HG03139 (cell line): Measurements from ENCODE around the gene CTNND2.
"Not testable (repeated sequence)": the region's sequence is repeated elsewhere in the genome, so short reads cannot be mapped to it uniquely, and the experiment has no call there.

ENCODE experiments used
- ATAC-seq: cut with Tn5 transposase; IDR thresholded peaks from one replicate; pipeline ENCODE4 v1.9.1; 2021; ENCODE audit not compliant: unreplicated experiment

Gene CTNND2

DNA sequence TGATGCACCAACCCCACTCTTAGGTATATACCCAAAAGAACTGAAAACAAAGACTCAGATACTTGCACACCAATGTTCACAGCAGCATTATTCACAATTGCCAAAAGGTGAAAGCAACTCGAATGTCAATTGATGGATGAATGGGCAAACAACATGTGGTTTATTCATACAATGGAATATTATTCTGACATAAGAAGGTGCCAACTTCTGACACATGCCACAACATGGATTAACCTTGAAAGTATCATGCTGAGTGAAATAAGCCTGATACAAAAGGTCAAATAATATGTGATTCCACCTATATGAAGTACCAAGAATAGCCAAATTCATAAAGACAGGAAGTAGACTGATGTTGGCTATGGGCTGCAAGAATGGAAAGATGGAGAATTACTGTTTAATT lies 35.0 kb downstream of the CTNND2 start:
- ATAC-seq: no peak

DNA sequence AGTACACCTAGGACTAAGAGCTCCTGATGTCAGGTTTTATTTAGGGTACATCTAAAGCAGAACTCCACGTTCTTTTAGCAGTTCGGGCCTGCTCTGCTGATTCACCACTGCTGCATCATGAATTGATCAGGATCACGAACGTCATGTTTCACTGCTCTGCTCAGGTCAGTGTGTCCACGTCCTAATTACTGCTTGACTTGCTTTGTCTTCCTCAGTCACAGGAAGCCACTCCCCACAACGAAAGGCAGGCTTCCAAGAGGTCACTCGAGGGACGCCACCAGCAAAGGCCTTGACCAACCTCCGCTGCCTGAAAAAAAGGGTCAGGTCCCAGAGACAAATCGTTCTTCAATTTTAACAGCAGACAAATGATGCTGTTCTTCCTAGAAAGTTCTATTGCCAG lies 40.3 kb downstream of the CTNND2 start:
- ATAC-seq: no peak

DNA sequence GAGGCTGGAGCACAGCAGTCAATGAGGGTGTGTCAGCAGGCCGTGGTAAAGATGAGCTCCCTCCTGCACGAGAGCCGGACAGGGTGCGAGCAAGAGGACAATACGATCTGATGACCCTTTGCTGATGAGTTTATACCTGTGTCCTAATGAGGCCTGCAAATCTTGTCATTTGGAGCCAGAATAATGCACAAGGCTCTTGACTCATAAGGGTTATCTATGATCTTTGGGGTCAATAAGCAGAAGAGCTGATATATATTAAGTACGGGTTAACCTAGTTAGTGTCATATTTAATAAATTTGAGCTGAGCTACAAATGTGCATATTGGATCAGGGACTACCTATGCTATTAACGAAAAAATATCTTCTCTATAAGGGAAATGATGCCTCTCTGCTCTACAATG lies 46.9 kb downstream of the CTNND2 start:
- ATAC-seq: no peak

DNA sequence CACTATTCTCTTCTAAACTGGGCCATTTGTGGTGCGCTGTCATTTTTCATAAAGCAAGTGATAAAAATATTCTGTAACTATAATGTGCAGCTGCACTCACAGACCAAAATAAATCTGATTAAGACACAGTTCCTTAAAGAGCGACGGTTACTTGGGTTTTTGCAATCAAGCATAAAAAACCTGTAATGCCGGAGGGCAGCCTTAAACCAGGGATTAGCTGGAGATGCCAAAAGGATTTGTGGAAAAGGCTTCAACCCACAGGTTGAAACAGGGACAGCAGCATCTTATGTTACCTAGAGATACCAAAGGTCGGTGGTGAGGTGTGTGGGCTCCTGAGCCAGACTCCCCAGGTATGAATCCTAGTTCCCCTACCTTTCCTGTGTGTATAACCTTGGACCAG lies 49.3 kb downstream of the CTNND2 start:
- no peak for ATAC-seq

DNA sequence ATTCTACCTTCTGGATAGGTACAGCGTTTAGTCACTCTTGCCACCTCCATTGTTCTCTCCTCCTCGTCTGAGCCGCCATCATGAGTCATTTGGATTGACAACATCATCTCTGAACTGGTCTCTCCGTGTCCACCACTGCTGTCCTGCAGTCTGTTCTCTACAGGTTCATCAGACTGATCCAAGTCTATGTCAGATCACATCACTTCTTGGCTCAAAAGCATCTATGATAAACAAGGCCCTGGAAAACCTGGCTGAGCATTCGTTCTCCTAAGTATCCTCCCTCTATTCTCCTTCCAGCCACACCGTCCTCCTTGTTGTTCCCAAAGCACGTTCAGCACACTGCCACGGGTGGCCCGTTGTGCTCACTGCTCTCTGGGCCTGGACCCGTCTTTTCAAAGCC lies 50.5 kb downstream of the CTNND2 start:
- no peak for ATAC-seq

DNA sequence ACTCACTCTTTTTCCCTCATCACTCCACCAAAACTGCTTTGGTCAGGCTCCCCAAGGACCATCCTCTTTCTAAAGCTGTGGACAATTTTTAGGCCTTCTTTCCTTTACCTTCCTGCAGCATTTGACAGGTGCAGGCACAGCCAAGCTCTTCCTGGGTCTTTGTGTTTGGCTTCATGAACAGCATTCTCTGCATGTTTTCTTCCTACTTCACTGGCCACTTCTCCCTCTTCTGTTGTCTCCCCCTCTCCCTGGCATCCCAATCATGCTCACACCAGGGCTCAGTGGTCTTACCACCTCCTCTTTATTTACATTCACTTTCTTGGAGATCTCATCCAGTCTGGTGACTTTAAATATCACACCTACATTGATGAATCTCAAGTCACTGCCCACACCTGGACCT lies 51.1 kb downstream of the CTNND2 start:
- no peak for ATAC-seq

DNA sequence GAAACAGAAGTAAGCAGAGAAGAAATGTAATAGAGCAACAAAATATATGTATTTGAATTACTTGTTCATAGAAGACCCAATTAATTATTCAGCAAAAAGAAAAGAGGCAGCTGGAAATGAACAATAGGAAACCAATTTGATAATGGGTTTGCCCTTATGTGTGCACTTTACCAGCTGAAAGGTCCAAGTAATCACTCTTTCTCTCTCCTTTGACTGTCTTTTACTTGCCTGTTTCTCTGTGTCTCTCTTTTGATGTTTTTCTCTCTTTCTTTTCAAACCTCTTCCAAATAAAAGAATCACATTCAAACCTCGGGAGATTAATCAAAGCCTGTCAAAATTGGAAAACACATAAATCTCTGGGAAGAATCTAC lies 51.5 kb downstream of the CTNND2 start:
- ATAC-seq: no peak

DNA sequence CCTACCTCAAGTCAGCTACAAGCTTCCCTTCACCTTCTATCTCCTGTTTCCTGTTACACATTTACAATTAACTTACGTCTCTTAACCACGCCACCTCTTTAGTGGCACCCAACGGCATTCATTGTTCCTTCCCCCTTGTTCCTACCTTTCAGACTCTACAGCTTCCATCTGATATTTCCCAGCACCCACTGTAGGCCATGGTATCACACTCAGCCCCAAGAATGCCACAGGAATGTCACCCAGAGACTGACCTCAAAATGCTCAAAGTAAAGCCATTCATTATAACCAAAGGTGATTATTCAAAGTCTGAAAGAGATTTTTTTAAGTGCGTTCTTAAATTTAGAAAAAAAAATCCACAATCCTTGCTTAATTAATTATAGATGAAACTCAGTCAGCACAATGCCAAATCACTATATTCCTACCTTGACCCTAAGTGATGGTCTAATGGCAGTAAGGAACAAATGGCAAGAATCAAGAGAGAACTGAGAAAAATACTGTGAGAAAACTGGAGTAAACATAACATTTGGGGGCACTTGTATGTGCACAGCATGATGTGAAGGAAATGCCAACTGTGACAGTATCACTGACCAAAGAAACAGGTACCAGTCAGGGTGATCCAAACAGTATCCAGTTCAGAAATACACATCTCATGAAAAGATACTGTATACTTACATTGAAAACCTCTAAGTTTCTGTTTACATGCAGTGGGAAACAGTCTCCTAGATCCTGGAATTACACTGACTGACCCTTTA lies 52.1 kb downstream of the CTNND2 start:
- no peak for ATAC-seq

DNA sequence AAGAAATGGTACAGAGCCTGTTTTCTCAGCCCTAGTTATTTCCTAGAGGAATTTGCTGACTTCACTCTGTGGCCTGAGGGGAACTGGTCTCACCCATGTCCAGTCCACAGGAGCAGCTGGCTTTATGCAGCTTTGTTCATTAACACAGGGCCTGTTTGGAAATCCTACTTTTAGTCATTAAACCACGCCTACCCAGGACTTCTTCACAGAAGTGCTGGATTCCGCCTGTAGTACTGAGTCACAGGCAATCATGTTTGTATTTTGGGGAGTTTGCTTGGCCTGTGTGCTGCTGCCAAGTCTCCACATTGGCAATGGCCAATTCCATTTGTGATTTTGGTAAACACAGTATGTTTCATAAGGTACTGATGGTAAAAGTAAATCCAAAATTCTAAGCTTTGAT lies 52.8 kb downstream of the CTNND2 start:
- no peak for ATAC-seq

DNA sequence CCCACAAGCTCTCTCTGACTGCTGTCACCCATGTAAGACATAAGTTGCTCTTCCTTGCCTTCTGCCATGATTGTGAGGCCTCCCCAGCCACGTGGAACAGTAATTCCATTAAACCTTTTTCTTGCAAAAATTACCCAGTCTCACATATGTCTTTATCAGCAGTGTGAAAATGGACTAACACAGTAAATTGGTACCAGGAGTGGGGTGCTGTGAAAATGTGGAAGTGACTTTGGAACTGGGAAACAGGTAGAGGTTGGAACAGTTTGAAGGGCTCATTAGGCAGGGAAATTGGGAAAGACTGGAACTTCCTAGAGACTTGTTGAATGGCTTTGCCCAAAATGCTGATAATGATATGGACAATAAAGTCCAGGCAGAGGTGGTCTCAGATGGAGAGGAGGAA lies 75.7 kb downstream of the CTNND2 start:
- ATAC-seq: not testable (repeated sequence)

DNA sequence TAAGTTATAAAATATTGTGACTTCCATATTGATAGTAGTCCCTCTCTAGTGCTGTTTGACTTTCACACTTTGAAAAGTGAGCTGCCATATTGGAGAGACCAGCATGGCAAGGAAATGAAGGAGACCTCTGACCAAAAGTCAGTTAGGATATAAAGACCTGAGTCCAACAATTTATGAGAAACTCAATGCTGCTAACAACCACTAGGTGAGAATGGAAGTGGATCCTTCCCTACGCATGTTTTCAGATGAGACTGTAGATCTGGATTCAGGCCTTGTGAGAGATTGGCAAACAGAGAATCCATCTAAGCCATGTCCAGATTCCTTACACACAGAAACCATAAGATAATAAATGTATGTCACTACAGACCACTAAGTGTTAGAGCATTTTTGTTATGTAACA lies 81.6 kb downstream of the CTNND2 start:
- no peak for ATAC-seq

DNA sequence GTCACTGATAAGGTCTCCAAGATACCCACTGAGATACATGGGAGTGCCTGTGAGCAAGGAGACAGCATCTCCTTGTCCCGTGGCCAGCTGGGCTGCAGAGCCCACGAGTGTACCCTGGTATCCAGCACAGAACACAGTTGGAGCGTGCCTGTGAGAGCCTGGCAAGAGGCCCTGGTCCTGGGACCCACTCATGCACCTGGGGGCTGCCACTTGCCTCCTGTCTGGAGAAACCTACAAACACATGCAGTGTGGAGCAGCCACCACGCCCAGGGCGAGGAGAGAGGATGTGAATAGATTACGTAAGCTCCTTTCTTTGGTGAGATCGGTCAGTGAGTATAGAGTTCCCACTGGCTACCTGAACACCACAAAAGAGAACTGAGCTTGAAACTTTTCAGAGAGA lies 88.3 kb downstream of the CTNND2 start:
- ATAC-seq: no peak

DNA sequence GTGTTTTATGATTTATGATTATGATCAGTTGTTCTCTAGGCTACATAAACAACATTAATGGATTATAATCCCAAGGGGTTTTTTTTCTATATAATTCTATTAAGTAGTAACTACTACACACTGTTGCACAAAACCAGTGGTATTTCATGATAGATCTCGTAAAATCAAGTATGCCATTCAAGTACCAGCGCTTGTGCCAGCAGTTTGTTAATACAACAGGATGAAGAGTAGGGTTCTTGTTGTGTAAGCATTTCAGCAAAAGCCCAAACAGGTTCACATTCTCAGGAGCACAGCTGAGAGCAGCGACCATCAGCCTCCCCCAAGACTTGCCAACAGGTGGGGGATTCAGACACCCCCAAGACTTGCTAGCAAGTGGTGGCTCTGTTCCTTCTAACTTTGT lies 88.8 kb downstream of the CTNND2 start:
- no peak for ATAC-seq

DNA sequence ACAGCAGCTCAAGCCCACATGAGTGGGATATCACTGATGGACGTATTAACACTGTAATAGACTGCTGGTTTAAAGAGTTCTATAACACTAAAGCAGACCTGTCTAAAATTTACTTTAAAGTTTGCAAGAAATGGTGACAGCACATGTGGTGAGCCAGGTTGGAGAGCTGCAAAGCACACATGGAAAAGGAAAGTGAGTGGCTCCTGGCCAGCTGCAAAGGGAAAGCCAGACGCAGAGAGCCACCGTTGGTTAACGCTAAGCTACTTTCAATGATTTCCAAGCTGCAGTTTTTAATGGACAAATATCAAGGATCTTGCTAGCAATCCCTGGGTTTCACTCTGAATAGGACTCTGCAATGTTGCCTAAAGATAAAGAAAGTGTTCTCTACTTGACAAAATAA lies 89.9 kb downstream of the CTNND2 start:
- ATAC-seq: no peak

DNA sequence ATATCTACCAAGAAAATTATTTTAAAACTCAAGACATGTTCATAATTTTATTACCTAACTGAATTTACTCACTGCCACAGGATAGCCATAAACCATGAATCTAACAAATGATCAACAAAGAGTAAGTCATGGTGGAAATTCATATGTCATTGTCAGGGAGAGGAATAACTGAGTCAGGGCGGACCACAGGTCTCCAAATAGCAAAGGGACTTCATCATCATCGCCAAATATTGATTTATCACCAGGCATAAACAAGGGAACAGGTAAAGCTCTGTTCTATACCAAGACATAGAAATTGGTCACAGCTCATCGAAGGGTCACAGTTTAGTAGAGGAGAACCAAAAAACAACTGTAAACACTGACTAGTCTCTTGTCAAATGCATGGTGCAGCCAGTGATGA lies 94.8 kb downstream of the CTNND2 start:
- no peak for ATAC-seq

DNA sequence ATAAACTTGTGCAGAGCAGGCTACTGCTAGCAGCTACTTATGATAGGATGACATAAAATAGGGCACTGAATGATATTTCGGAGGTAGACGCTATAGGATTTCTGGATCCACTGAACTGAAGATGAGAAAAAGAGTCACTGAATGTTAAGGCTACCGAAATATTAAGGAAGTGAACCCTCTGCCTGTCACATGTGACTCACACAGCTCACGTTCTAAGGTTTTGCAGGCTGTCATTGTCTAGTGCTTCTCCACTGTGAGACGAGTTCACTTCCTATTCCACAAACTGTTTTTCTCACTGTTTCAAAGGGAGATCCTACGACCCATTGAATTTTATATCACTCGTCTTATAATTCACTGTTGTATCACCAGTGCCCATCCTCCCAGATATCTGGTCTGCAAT lies 100.8 kb downstream of the CTNND2 start:
- ATAC-seq: no peak

DNA sequence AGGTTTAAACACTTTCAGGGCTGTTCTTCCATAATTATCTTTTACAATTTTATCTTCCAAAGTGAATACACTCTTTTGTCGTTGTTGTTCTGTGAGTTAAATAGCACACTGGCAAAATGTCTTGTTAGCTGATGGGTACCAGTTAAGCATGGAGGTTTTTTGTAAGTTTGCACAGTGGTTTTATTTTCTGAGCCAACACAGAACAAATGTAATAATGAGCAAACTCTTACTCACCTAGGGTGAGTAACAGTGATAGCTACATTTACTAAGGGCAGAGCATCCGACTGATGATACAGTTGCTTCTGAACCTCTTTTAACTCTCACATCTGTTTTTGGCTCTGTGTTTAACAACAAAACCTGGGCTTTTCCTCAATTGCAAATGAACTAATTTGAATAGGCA lies 103.2 kb downstream of the CTNND2 start:
- ATAC-seq: no peak

DNA sequence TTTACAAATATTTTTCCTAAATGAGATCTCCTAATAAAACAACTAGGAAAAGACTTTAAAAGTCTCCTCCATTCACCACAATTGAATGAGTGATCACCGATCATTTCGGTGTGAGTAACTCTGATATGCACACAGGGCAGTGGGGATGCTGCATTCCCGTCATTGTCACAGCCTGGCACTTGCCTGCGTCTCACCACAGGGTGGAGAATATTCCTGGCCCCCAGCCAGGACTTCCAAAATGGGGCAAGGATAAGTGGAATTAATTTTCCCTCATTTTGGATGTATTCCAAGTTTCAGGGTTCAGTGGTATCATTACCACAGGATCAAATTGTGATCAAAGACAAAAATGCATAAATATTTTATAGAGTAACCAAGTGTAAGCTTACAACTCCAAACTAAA lies 107.1 kb downstream of the CTNND2 start:
- no peak for ATAC-seq

DNA sequence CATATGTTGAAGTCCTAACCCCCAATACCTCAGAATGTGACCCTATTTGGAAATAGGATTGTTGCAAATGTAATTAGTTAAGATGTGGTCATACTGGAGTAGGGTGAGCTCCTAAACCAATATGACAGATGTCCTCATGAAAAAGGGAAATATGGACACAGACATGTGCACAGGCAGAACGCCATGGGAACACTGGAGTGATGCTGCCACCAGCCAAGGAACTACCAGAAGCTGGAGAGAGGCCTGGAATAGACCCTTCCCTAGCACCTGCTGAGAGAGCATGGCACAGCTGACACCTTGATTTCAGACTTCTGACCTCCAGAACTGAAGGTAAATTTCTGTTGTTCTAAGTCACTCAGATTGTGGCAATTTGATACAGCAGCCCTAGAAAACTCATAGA lies 110.8 kb downstream of the CTNND2 start:
- ATAC-seq: no peak

DNA sequence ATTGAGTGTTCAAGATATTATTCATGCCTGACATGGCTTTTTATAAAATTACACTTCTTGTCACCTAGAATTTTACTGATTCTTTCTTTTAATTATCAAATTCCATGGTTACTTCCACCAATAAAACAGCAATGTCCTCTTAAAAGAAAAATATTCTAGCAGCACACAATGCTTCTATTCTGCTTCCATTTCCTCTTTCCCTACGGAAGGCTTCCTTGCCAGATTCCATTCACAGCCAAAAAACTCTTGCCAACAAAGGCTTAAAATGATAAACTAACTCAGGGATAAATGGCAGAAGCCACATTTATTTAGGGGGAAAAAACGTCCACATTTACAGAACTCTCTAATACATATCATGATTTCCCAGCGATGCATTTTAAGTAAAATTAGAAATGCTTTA lies 111.6 kb downstream of the CTNND2 start:
- no peak for ATAC-seq

DNA sequence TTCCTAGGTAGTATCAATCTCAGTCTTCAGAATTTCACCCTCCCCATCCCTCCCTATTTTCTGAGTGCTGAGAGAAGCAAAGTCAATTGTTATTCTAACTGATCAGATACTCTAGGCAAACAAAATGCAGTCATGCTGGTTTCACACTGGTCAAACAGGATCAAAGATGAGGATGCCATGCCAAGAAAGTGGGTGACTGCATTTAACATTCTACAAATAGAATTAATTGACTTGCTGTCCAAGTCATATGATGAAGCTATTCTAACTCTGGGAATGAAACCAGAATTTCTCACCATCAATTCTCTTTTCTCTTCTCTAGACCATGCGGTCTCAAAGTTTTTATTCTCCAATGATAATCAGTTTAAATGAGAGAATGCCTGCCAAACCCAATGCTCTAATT lies 112.5 kb downstream of the CTNND2 start:
- ATAC-seq: no peak

DNA sequence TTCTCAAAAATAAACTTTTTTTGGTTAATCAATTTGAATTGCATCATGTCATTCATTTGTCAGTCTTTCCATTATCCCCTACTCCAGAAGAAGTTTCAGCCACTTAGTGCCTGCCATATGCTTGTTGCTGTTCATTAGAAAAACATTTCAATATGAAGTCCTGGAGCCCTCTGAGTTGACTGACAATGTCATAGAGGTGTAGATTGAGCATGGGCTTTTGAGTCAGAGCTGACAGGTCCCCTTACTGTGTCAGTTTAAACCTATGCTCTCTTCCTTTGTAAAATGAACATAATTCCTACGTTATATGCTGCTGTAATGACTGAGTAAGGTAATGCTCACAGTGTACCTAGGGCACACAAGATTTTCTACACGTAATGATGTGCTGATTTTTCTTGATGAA lies 114.0 kb downstream of the CTNND2 start:
- ATAC-seq: no peak

DNA sequence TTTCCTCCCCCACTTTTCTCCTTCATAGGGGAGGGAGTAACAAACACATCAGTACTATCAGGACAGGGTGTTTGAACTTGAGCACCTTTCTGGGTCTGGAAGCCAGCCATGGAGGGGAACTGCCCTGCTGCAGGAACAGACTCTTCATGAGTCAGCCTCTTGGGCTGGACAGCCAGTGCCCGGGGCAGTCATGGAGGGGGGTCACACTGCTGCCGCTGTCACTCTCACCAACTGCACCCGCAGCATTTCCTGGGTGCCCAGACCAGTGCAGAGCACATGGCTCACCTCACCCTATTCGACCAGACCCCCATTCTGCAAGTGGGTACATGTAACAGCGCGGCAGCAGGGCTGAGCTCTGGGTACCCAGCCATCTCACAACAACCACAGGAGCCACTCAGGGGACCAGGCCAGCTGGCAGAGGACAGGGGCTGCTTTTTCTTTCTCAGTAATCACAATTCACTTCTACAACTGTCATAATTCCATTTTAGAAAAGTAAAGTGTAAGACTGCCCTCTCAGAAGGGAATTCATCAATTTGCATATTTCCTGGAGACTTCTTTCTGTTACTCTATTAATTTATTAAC lies 118.4 kb downstream of the CTNND2 start:
- ATAC-seq: no peak
